ENCODE data around the gene TPM4. TPM values are rescaled to one million over a fixed set of nuclear protein-coding genes. Genes with fewer than 3 reads are reported as not detected.

The TPM4 gene
- total and polyA plus RNA-seq, 2 of the 13 experiments (the other 11 are each of a cell fraction or from before 2014, with no cell fraction given): 180 to 188 TPM

- TF ChIP-seq ZNF431 (CRISPR knock-in tag; IDR thresholded peaks at IDR 0.05; ENCODE audit: borderline replicate concordance, low read depth) (peak; percentile 88), ZNF34 (CRISPR knock-in tag; IDR thresholded peaks at IDR 0.05; ENCODE audit: borderline replicate concordance) (no peak; the same call in 1 of the 2 replicates), ADNP (CRISPR knock-in tag; IDR thresholded peaks at IDR 0.05) (no peak), ZNF362 (CRISPR knock-in tag; IDR thresholded peaks at IDR 0.05; ENCODE audit: borderline replicate concordance) (no peak), RAD21 (CRISPR knock-in tag; IDR thresholded peaks at IDR 0.05) (0 out of 2 replicates have a peak, but pooled peaks have one; percentile 7), FOSL2 (CRISPR knock-in tag; IDR thresholded peaks at IDR 0.05) (peak; percentile 28; the same call in 1 of the 2 replicates), DNMT3B (CRISPR knock-in tag; conservative IDR thresholded peaks at IDR 0.05) (no peak), ZFP1 (CRISPR knock-in tag; IDR thresholded peaks at IDR 0.05) (no peak), ZNF747 (CRISPR knock-in tag; IDR thresholded peaks at IDR 0.05; ENCODE audit: borderline replicate concordance) (no peak), AGO1 (IDR thresholded peaks at IDR 0.05; ENCODE audit: low read depth, low read length, poor library complexity, severe bottlenecking) (no peak), HHEX (CRISPR knock-in tag; IDR thresholded peaks at IDR 0.05) (no peak), SOX6 (IDR thresholded peaks at IDR 0.05) (no peak), SOX6 (CRISPR knock-in tag; IDR thresholded peaks at IDR 0.05) (no peak), NCOA1 (CRISPR knock-in tag; IDR thresholded peaks at IDR 0.05) (no peak), ZNF367 (CRISPR knock-in tag; IDR thresholded peaks at IDR 0.05; ENCODE audit: borderline replicate concordance) (no peak), ELK4 (CRISPR knock-in tag; IDR thresholded peaks at IDR 0.05; ENCODE audit: borderline replicate concordance) (no peak), DMAP1 (CRISPR knock-in tag; IDR thresholded peaks at IDR 0.05) (peak; percentile 11; the same call in 1 of the 2 replicates), ARID4A (CRISPR knock-in tag; IDR thresholded peaks at IDR 0.05; ENCODE audit: borderline replicate concordance) (peak; percentile 32; the same call in 1 of the 2 replicates), SIX1 (CRISPR knock-in tag; IDR thresholded peaks at IDR 0.05; ENCODE audit: borderline replicate concordance) (no peak), STAG1 (CRISPR knock-in tag; IDR thresholded peaks at IDR 0.05) (no peak), ZNF790 (CRISPR knock-in tag; IDR thresholded peaks at IDR 0.05; ENCODE audit: borderline replicate concordance) (no peak), ISX (CRISPR knock-in tag; conservative IDR thresholded peaks at IDR 0.05) (no peak), E2F2 (CRISPR knock-in tag; IDR thresholded peaks at IDR 0.05; ENCODE audit: borderline replicate concordance) (no peak), TEAD3 (CRISPR knock-in tag; optimal IDR thresholded peaks at IDR 0.05; ENCODE audit: borderline replicate concordance) (no peak)
Observed at GRCh38 chr19:16076154-16076957, at the start of gene TPM4 (continued).

Measured in HepG2 (cell line).